Heart right ventricle (tissue), 16 donors: ENCODE measurements around the gene TMIGD3. TPM values are rescaled to one million over a fixed set of nuclear protein-coding genes. Genes with fewer than 3 reads are reported as not detected.

Experiments used
- ATAC-seq, 8 donors: fragments of 200-7000 bp; cut with Tn5 transposase; one replicate each; pipeline ENCODE4 v1.9.1; 2020; ENCODE audit warnings: mild to moderate bottlenecking in 8 of 8, moderate library complexity in 8 of 8, moderate number of reproducible peaks in 1 of 8
- DNase-seq, 2 donors: peaks; one replicate each; pipeline ENCODE4 v3.0.0-alpha.2; 2020
- H3K27ac ChIP-seq, 10 donors: fragments of 200-600 bp; sonication (generic) in 2 of 10; one replicate each; pipeline versions ENCODE4 v1.5.0 to v1.8.0; 2020 to 2022; ENCODE audit warnings: mild to moderate bottlenecking in 3 of 10
- H3K27me3 ChIP-seq, 7 donors: fragments of 200-600 bp; one replicate each; pipeline ENCODE4 v1.8.0; 2021 to 2022; ENCODE audit warnings: mild to moderate bottlenecking in 2 of 7
- H3K36me3 ChIP-seq, 9 donors: fragments of 200-600 bp; sonication (generic) in 1 of 9; one replicate each; pipeline versions ENCODE4 v1.5.0 to v1.8.0; 2020 to 2022; ENCODE audit warnings: mild to moderate bottlenecking in 2 of 9
- H3K4me1 ChIP-seq, 9 donors: fragments of 200-600 bp; sonication (generic) in 1 of 9; one replicate each; pipeline versions ENCODE4 v1.5.0 to v1.8.0; 2020 to 2022; ENCODE audit warnings: mild to moderate bottlenecking in 4 of 9
- H3K4me3 ChIP-seq, 10 donors: fragments of 200-600 bp; sonication (generic) in 2 of 10; one replicate each; pipeline versions ENCODE4 v1.5.0 to v1.8.0; 2020 to 2022; ENCODE audit warnings: mild to moderate bottlenecking in 7 of 10, moderate library complexity in 2 of 10
- H3K9me3 ChIP-seq, 11 donors: fragments of 200-600 bp in 10 of 11; sonication (generic) in 2 of 11; one replicate each; pipeline versions ENCODE4 v1.5.0 to v1.8.0; 2013 to 2022; ENCODE audit warnings: mild to moderate bottlenecking in 2 of 11, control low read depth in 1 of 11, moderate library complexity in 1 of 11
- CTCF ChIP-seq, 9 donors: fragments of 200-600 bp; sonication (generic) in 2 of 9; IDR thresholded peaks; one replicate each; pipeline versions ENCODE4 v1.5.0 to v1.8.0; 2021 to 2022; ENCODE audit warnings: antibody characterized with exemption in 9 of 9, mild to moderate bottlenecking in 5 of 9, moderate library complexity in 1 of 9
- WGBS, 2 donors: extraction: QIAGEN DNeasy Blood & Tissue Kit; methylation state at CpG; one replicate each; pipeline ENCODE4 v1.1.7; 2013; ENCODE audit warnings: inconsistent platforms in 1 of 2; 5-methylcytosine and 5-hydroxymethylcytosine counted together
- intact Hi-C, 10 donors: fragments of 100-400 bp; cut with DNase I; formaldehyde crosslinking; loops; one replicate each; pipeline versions ENCODE4 v1.11.1 to v1.14.2; 2022
- polyA plus RNA-seq, 2 donors: library from polyadenylated mRNA; stranded (reverse); fragments of 200-250 nt; gene quantifications; one replicate each; pipeline ENCODE4 v1.2.3, GENCODE V29; 2013
- total RNA-seq, 10 donors: library from RNA; stranded (reverse); fragmentation: NEBNext Ultra II Directional in 3 of 10; extraction: Animal tissue kit (Norgen Biotek cat#: 25700) in 3 of 10; gene quantifications; one replicate each; pipeline versions ENCODE4 v1.2.1 to v1.2.4, GENCODE V29; 2021 to 2023
- donor health status: Arrhythmogenic right ventricular cardiomyopathy.
- donor health status: ischemic (EF 13 %, LVEDD 7.1; RV severe dilation, severe dysfunction).
- donor health status: healthy with polysubstance abuse.
- donor health status: DM: no; HTN: yes; CAD: no.
- donor health status: DM: no; HTN: no; CAD: no.
- donor health status: ischemic (EF 25% LVEDD 6.9; RV normal size, moderate dysfunction).
- donor health status: ischemic (EF 25% LVEDD 5.7; RV mildly dilated, moderate dysfunction).
- donor health status: healthy.
- donor health status: DM: yes; HTN: yes; CAD: no.
- donor health status: Ischemic cardiomyopathy.
- donor health status: ischemic (EF 35%, LVEDD 5.7; RV mildly dilated, moderate dysfunction).
- donor health status: nonischemic (EF 11% LVEDD 7.7; RV severe dilation, severe dysfunction).
- donor health status: DM: yes; HTN: yes; CAD: no.
- donor health status: PGD.
- donor health status: ischemic (EF 29% LVEDD 5.4; RV normal size, mild dysfunction).
- donor health status: nonischemic (EF 23%, LVEDD 6.1; RV moderate dilation, normal function).

Gene TMIGD3
- total and polyA plus RNA-seq, 12 donors, result 0.43 to 6.2 (median 1.4) TPM; not detected in 5

GRCh38 chr1:111461765-111462164 is 41.7 kb downstream of the TMIGD3 start:
- Histone ChIP-seq H3K4me1 (peaks cover 0 to 31% (median 11%) of the 10 kb centered on the region in 9 donors), H3K9me3 (no peaks in the 10 kb centered on the region), H3K36me3 (peaks cover 3 to 99% (median 49%) of the 10 kb centered on the region in 9 donors), H3K27me3 (no peaks in the 10 kb centered on the region), H3K4me3 (no peak overlapping the region), H3K27ac (no peak overlapping the region)
- WGBS, 2 donors, result 93 to 96% methylated on average over 6 of the region's 6 CpGs
- no peak for TF ChIP-seq CTCF (IDR thresholded peaks at IDR 0.05)
- intact Hi-C loops, result no loop called here
- no peak for DNase-seq
- no peak for ATAC-seq

- intact Hi-C loops, result no loop called here
- 94 to 95% methylated on average over 3 of the region's 3 CpGs for WGBS, 2 donors
Measured at GRCh38 chr1:111455642-111456031, 47.8 kb downstream of the TMIGD3 start.

GRCh38 chr1:111454859-111455641 is 48.4 kb downstream of the TMIGD3 start:
- Histone ChIP-seq H3K36me3 (peaks cover 3 to 92% (median 56%) of the 10 kb centered on the region in 9 donors), H3K27ac (no peak overlapping the region), H3K9me3 (no peaks in the 10 kb centered on the region), H3K4me3 (no peak overlapping the region), H3K27me3 (no peaks in the 10 kb centered on the region), H3K4me1 (peaks cover 0 to 66% (median 51%) of the 10 kb centered on the region in 9 donors)
- DNase-seq (no peak), ATAC-seq (no peak)
- intact Hi-C loops, result no loop called here
- TF ChIP-seq CTCF (IDR thresholded peaks at IDR 0.05), result no peak
- 64 to 68% methylated on average over 5 of the region's 5 CpGs for WGBS, 2 donors

More at GRCh38 chr1:111455642-111456031, 47.8 kb downstream of the TMIGD3 start:
- H3K4me1 ChIP-seq, result peaks cover 0 to 63% (median 45%) of the 10 kb centered on the region in 9 donors
- H3K27me3 ChIP-seq, result no peaks in the 10 kb centered on the region
- no peak overlapping the region for H3K27ac ChIP-seq
- peaks cover 3 to 98% (median 61%) of the 10 kb centered on the region in 9 donors for H3K36me3 ChIP-seq
- ATAC-seq (no peak), DNase-seq (no peak)
- H3K4me3 ChIP-seq, result no peak overlapping the region
- H3K9me3 ChIP-seq, result no peaks in the 10 kb centered on the region
- no peak for TF ChIP-seq CTCF (IDR thresholded peaks at IDR 0.05)

GRCh38 chr1:111453706-111454105 is 49.7 kb downstream of the TMIGD3 start:
- Histone ChIP-seq H3K27ac (peak overlapping the region in 1 of 10 donors; percentile 32), H3K27me3 (no peaks in the 10 kb centered on the region), H3K4me3 (no peak overlapping the region), H3K9me3 (no peaks in the 10 kb centered on the region), H3K4me1 (peaks cover 0 to 68% (median 53%) of the 10 kb centered on the region in 9 donors), H3K36me3 (peaks cover 3 to 79% (median 43%) of the 10 kb centered on the region in 9 donors)
- no peak for ATAC-seq
- no peak for TF ChIP-seq CTCF (IDR thresholded peaks at IDR 0.05)
- WGBS, 2 donors, result 65 to 76% methylated on average over 3 of the region's 3 CpGs
- intact Hi-C loops, result no loop called here
- DNase-seq, result no peak
